ENCODE data around the gene SH3BP5. TPM values are rescaled to one million over a fixed set of nuclear protein-coding genes. Genes with fewer than 3 reads are reported as not detected.

SH3BP5 gene
- polyA plus RNA-seq, 3 donors = 59.4 to 70.0 (median 64.4) TPM

GRCh38 chr3:15211937-15212336 is 120.4 kb downstream of the SH3BP5 start:
- no peak for DNase-seq (ENCODE audit: low read depth in 3 of 3, low spot score in 2 of 3)

GRCh38 chr3:15207836-15208504 is 124.4 kb downstream of the SH3BP5 start:
- no peak for DNase-seq (ENCODE audit: low read depth in 3 of 3, low spot score in 2 of 3)

- DNase-seq (ENCODE audit: low read depth in 3 of 3, low spot score in 2 of 3) = peak in 1 of 3 donors; percentile 25
Observed at GRCh38 chr3:15206662-15207576, 125.5 kb downstream of the SH3BP5 start.

DNA sequence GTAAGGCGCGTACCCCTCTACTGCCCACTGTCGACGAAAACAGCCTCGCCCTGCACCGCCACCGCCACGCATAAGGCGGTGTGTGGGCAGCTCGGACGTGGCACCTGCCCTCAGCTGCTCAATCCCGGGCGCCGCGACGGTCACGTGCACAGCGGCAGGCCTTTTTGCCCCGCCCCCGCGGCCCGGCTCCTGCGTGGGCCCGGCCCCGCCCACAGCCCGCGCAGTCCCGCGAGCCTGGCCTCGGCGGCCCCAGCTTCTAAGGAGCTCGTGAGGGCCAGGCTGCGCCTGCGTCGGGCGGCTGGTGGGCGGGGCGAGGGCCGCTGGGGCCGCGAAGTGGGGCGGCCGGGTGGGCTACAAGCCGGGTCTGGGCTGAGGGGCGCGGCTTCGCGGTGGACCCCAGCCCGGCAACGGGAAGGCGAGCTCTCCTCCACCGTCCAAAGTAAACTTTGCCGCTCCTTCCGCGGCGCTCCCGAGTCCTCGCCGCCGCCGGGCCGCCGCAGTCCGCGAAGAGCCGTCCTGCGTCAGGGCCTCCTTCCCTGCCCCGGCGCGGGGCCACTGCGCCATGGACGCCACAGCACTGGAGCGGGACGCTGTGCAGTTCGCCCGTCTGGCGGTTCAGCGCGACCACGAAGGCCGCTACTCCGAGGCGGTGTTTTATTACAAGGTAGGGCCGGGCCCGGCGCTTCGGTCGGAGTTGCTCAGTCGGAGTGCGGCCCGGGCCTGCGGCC is 126.3 kb downstream of the SH3BP5 start, which contains the start of gene CAPN7:
TSS of gene CAPN7 (plus strand) at position 313 of the 728 bp plus-strand sequence. CDS start at position 563, 250 bp downstream.
- peak; percentile 63 to 83 (median 81) for DNase-seq (ENCODE audit: low read depth in 3 of 3, low spot score in 2 of 3)

- DNase-seq (ENCODE audit: low read depth in 3 of 3, low spot score in 2 of 3) = peak in 1 of 3 donors; percentile 64
Observed at GRCh38 chr3:15205482-15205933, 126.9 kb downstream of the SH3BP5 start.

Other genes starting within 250 kb of the SH3BP5 start
- 10 to 100 TPM; 22.3 to 22.8 (median 22.7) TPM for gene RBSN, start 233.4 kb downstream of the SH3BP5 start, polyA plus RNA-seq (ENCODE audit: insufficient read length in 3 of 3)
- 10 to 100 TPM; 46.6 to 48.6 (median 47.5) TPM for gene CAPN7, start 126.3 kb downstream of the SH3BP5 start, polyA plus RNA-seq (ENCODE audit: insufficient read length in 3 of 3)
- gene METTL6, start 95.0 kb upstream of the SH3BP5 start, polyA plus RNA-seq (ENCODE audit: insufficient read length in 3 of 3) = 10 to 100 TPM; 23.9 to 29.6 (median 29.0) TPM
- gene EAF1, start 95.0 kb upstream of the SH3BP5 start, polyA plus RNA-seq (ENCODE audit: insufficient read length in 3 of 3) = 10 to 100 TPM; 16.5 to 19.5 (median 18.5) TPM
- 1 to 10 TPM; 5.1 to 5.3 (median 5.1) TPM for gene COLQ, start 189.1 kb upstream of the SH3BP5 start, polyA plus RNA-seq (ENCODE audit: insufficient read length in 3 of 3)